GM15510 (cell line): ENCODE measurements around the gene UBE2E3.

Source experiments
- POLR2A ChIP-seq: IDR thresholded peaks from 3 replicates; pipeline ENCODE4 v1.6.1; 2011; ENCODE audit warnings: borderline replicate concordance; ENCODE audit not compliant: insufficient read length; ENCODE audit errors: extremely low read depth

The UBE2E3 gene

GRCh38 chr2:181038796-181039195 is 58.4 kb downstream of the UBE2E3 start:
- no peak for TF ChIP-seq POLR2A

GRCh38 chr2:181041661-181042060 is 61.3 kb downstream of the UBE2E3 start:
- no peak for TF ChIP-seq POLR2A

GRCh38 chr2:181042706-181043105 is 62.3 kb downstream of the UBE2E3 start:
- no peak for TF ChIP-seq POLR2A

GRCh38 chr2:181046833-181047232 is 66.4 kb downstream of the UBE2E3 start:
- no peak for TF ChIP-seq POLR2A

GRCh38 chr2:181047829-181048228 is 67.4 kb downstream of the UBE2E3 start:
- no peak for TF ChIP-seq POLR2A

GRCh38 chr2:181051861-181052522 is 71.6 kb downstream of the UBE2E3 start:
- TF ChIP-seq POLR2A = no peak

- TF ChIP-seq POLR2A = no peak
These were observed 72.1 kb downstream of the UBE2E3 start for GRCh38 chr2:181052523-181052891.

GRCh38 chr2:181054256-181054655 is 73.9 kb downstream of the UBE2E3 start:
- no peak for TF ChIP-seq POLR2A

GRCh38 chr2:181054843-181055242 is 74.4 kb downstream of the UBE2E3 start:
- TF ChIP-seq POLR2A = no peak

- no peak for TF ChIP-seq POLR2A
These were observed 78.2 kb downstream of the UBE2E3 start for GRCh38 chr2:181058378-181059269.

- no peak for TF ChIP-seq POLR2A
These were observed 83.3 kb downstream of the UBE2E3 start for GRCh38 chr2:181063696-181064095.

GRCh38 chr2:181065458-181065857 is 85.1 kb downstream of the UBE2E3 start:
- no peak for TF ChIP-seq POLR2A

- TF ChIP-seq POLR2A = no peak
These were observed 85.9 kb downstream of the UBE2E3 start for GRCh38 chr2:181066333-181066732.

GRCh38 chr2:181070119-181070835 is 89.9 kb downstream of the UBE2E3 start:
- TF ChIP-seq POLR2A = no peak

- TF ChIP-seq POLR2A = no peak
These were observed 90.4 kb downstream of the UBE2E3 start for GRCh38 chr2:181070836-181071200.

- no peak for TF ChIP-seq POLR2A
These were observed 92.3 kb downstream of the UBE2E3 start for GRCh38 chr2:181072486-181073235.

GRCh38 chr2:181073896-181074295 is 93.5 kb downstream of the UBE2E3 start:
- TF ChIP-seq POLR2A = no peak
